Esophagus squamous epithelium (tissue), 5 donors: ENCODE measurements around the gene RANBP1. TPM values are rescaled to one million over a fixed set of nuclear protein-coding genes. Genes with fewer than 3 reads are reported as not detected.

Source experiments
- DNase-seq: peaks from one replicate; lab custom pipeline; 2025; lab: John Stamatoyannopoulos, UW
- H3K27ac ChIP-seq, 4 donors: fragments of 200-600 bp; sonication (generic); one replicate each; pipeline ENCODE4 v1.5.1; 2016 to 2019; ENCODE audit warnings: mild to moderate bottlenecking in 1 of 4
- H3K27me3 ChIP-seq, 4 donors: fragments of 200-600 bp; sonication (generic); 1 replicate in 3 of 4; 2 replicates in 1 of 4; pipeline versions ENCODE4 v1.5.1 to v1.6.0; 2017 to 2021; ENCODE audit warnings: antibody characterized with exemption in 1 of 4
- H3K36me3 ChIP-seq, 3 donors: fragments of 200-600 bp; sonication (generic); one replicate each; pipeline ENCODE4 v1.5.1; 2016 to 2019
- H3K4me1 ChIP-seq, 3 donors: fragments of 200-600 bp; sonication (generic); one replicate each; pipeline ENCODE4 v1.5.1; 2017 to 2019
- H3K4me3 ChIP-seq, 4 donors: fragments of 200-600 bp; sonication (generic); 1 replicate in 3 of 4; 2 replicates in 1 of 4; pipeline ENCODE4 v1.5.1; 2016 to 2019; ENCODE audit warnings: mild to moderate bottlenecking in 2 of 4, moderate library complexity in 1 of 4
- H3K9me3 ChIP-seq, 3 donors: fragments of 200-600 bp; sonication (generic); one replicate each; pipeline ENCODE4 v1.5.1; 2016 to 2019
- CTCF ChIP-seq, 6 experiments: fragments of 450-650 bp in 4 of 6; fragments of 200-600 bp in 2 of 6; sonication (generic) in 2 of 6; IDR thresholded peaks; one replicate each; pipeline ENCODE4 v1.5.1; 2016 to 2019; ENCODE audit warnings: antibody characterized with exemption in 6 of 6, mild to moderate bottlenecking in 4 of 6, moderate library complexity in 4 of 6
- POLR2A ChIP-seq, 4 donors: fragments of 450-650 bp; IDR thresholded peaks; one replicate each; pipeline ENCODE4 v1.6.1; 2017; ENCODE audit warnings: antibody characterized with exemption in 4 of 4, mild to moderate bottlenecking in 4 of 4, moderate library complexity in 3 of 4
- WGBS, 2 donors: methylation state at CpG; one replicate each; pipeline ENCODE4 v1.1.5; 2018; 5-methylcytosine and 5-hydroxymethylcytosine counted together
- intact Hi-C: fragments of 100-400 bp; cut with DNase I; formaldehyde crosslinking; loops from one replicate; pipeline ENCODE4 v1.15.0; 2022
- total RNA-seq, 4 donors: library from RNA; depleted of rRNA; stranded (reverse); fragments of >200 nt; gene quantifications; one replicate each; pipeline ENCODE4 v1.1.0, GENCODE V29; 2016
- donor health status: DM: yes; HTN: yes; CAD: no.

RANBP1 gene
- total RNA-seq, 4 donors from 2014 or later = 178 to 358 (median 212) TPM

GRCh38 chr22:20071524-20071972, 44.4 kb upstream of the RANBP1 start:
- Histone ChIP-seq H3K27me3 (no peaks in the 10 kb centered on the region), H3K9me3 (no peaks in the 10 kb centered on the region), H3K36me3 (no peaks in the 10 kb centered on the region), H3K27ac (no peak overlapping the region), H3K4me3 (no peak overlapping the region), H3K4me1 (no peaks in the 10 kb centered on the region)
- WGBS, 2 donors = 83 to 89% methylated on average over 8 of the region's 8 CpGs
- intact Hi-C loops = no loop called here
- DNase-seq = no peak
- TF ChIP-seq CTCF (IDR thresholded peaks at IDR 0.05) (no peak), POLR2A (IDR thresholded peaks at IDR 0.05) (no peak)

- Histone ChIP-seq H3K9me3 (no peaks in the 10 kb centered on the region), H3K36me3 (no peaks in the 10 kb centered on the region), H3K4me3 (no peak overlapping the region), H3K4me1 (peaks cover 14 to 19% (median 19%) of the 10 kb centered on the region in 3 donors), H3K27ac (no peak overlapping the region), H3K27me3 (no peaks in the 10 kb centered on the region)
- TF ChIP-seq CTCF (IDR thresholded peaks at IDR 0.05) = no peak
- TF ChIP-seq POLR2A (IDR thresholded peaks at IDR 0.05) = no peak
- 58 to 64% methylated on average over 6 of the region's 6 CpGs for WGBS, 2 donors
- intact Hi-C loops = no loop called here
- DNase-seq = no peak
Measured at GRCh38 chr22:20076627-20077172, 39.2 kb upstream of the RANBP1 start.

GRCh38 chr22:20079745-20080444, 36.0 kb upstream of the RANBP1 start, which contains the start of gene DGCR8:
DGCR8 (plus strand) TSS chr22:20080241; CDS start chr22:20085964, 5,723 bp downstream.
- Histone ChIP-seq H3K9me3 (no peaks in the 10 kb centered on the region), H3K4me1 (peaks cover 28 to 51% (median 40%) of the 10 kb centered on the region in 3 donors), H3K27ac (peak within 1 kb of the TSS; percentile 88 to 99 (median 96)), H3K36me3 (no peaks in the 10 kb centered on the region), H3K27me3 (no peaks in the 10 kb centered on the region), H3K4me3 (peak within 1 kb of the TSS; percentile 66 to 92 (median 78))
- WGBS, 2 donors = 0 to 1% methylated on average over 14 to 20 of the region's 100 CpGs
- TF ChIP-seq CTCF (IDR thresholded peaks at IDR 0.05) (peak in 2 of 6 experiments; percentile 5 to 56), POLR2A (IDR thresholded peaks at IDR 0.05) (peak in 2 of 4 donors; percentile 26 to 45)
- intact Hi-C loops = no loop called here
- no peak for DNase-seq

DNA sequence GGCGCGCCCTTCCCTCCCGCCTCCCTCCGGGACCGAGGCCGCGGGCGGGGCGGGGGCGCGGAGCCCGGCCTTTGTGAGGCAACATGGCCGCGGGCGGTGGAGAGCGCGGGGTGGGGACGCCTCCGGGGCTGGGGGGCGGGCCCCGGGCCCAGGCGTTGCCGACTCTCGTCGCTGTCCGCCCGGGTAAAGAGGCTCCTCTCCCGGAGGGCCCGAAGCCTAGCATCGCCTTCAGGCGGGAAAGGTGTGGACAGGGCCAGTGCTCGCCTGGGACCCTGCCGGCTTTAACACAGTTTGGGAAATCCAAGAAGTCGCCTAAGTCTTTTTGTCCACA, 35.5 kb upstream of the RANBP1 start:
- DNase-seq = no peak
- intact Hi-C loops = no loop called here
- H3K4me1 ChIP-seq = peaks cover 28 to 55% (median 42%) of the 10 kb centered on the region in 3 donors

GRCh38 chr22:20080776-20081654, 34.9 kb upstream of the RANBP1 start:
- no peak for DNase-seq
- intact Hi-C loops = no loop called here
- no peaks in the 10 kb centered on the region for H3K9me3 ChIP-seq
- TF ChIP-seq CTCF (IDR thresholded peaks at IDR 0.05) (no peak), POLR2A (IDR thresholded peaks at IDR 0.05) (no peak)
- peak overlapping the region; percentile 86 to 99 (median 96) for H3K27ac ChIP-seq
- no peaks in the 10 kb centered on the region for H3K27me3 ChIP-seq
- peak overlapping the region; percentile 66 to 92 (median 78) for H3K4me3 ChIP-seq
- WGBS, 2 donors = 12 to 13% methylated on average over 21 to 23 of the region's 27 CpGs
- peaks cover 5 to 9% (median 5%) of the 10 kb centered on the region in 3 donors for H3K36me3 ChIP-seq
- H3K4me1 ChIP-seq = peaks cover 28 to 55% (median 42%) of the 10 kb centered on the region in 3 donors

More for the DNA sequence above, 35.5 kb upstream of the RANBP1 start:
- WGBS, 2 donors = 0% methylated on average over 4 of the region's 34 CpGs; no CpG with 5 or more reads in 1 of the 2 donors
- Histone ChIP-seq H3K27me3 (no peaks in the 10 kb centered on the region), H3K4me3 (peak overlapping the region; percentile 66 to 92 (median 78)), H3K36me3 (peaks cover 0 to 3% (median 0%) of the 10 kb centered on the region in 3 donors), H3K9me3 (no peaks in the 10 kb centered on the region), H3K27ac (peak overlapping the region; percentile 86 to 99 (median 96))
- no peak for TF ChIP-seq POLR2A (IDR thresholded peaks at IDR 0.05)
